Measurements from ENCODE around the gene INCA1.

Gene INCA1

DNA sequence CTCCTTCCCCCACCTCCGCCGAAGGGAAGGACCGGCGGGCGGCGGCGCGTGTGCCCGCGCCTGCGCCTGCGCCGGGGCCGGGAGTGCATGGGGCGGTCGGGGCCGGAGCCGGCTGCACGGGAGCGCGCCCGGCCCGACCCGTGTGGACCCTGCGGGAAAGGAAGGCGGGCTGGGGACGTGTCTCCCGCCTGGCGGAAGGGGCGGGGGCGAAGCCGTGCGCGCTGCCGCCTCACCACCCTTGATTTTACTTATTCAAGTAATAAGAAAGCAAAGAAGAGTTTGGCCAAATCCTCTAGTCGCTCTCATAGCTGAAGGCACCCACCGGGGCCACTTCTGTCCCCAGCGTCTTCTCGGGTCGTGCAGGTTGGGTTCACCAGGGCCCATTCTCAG lies 48.4 kb downstream of the INCA1 start:
- DNase-seq (ENCODE audit: low read depth in 2 of 2), result peak; percentile 76 to 78

DNA sequence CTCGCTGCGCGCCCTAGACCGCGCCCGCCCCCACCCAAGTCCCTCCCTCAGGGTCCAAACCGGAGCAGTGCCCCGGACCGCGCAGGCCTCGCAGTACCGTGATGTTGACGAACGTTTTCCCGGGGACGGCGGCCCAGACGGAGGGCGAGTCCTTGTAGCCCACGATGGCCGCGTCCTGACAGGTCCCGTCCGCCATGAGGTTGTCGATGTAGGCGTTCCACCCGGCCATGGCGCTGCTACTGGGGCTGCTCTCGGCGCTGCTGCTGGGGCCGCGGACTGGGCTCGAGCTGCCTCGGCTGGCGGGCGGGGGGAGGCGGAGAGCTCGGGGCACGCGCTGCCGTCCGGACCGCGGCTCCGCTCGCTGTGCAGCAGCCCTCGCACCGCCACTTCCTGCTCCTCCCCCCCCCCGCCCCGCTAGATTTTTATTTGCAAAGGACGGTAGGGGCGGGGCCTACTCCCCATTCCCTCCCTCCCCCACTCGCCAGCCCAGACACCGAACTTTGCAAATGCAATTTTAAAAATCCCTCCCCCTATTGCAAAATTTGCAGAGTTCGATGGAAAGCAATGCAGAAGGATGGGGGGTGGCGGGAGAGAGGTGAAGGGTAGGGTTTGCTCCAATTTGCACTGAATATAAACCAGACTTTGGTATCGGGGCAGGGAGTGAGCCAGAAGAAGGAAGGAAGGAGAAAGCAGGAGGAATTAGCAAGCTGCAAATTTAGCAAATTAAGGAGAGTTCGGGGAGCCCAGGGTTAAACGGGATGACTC lies 49.0 kb downstream of the INCA1 start, which contains the start of gene PFN1:
Gene PFN1 (minus strand): TSS at position 365 of the 765 bp plus-strand sequence. CDS start 136 bp downstream, at position 229.
- peak; percentile 84 for DNase-seq (ENCODE audit: low read depth in 2 of 2)

DNA sequence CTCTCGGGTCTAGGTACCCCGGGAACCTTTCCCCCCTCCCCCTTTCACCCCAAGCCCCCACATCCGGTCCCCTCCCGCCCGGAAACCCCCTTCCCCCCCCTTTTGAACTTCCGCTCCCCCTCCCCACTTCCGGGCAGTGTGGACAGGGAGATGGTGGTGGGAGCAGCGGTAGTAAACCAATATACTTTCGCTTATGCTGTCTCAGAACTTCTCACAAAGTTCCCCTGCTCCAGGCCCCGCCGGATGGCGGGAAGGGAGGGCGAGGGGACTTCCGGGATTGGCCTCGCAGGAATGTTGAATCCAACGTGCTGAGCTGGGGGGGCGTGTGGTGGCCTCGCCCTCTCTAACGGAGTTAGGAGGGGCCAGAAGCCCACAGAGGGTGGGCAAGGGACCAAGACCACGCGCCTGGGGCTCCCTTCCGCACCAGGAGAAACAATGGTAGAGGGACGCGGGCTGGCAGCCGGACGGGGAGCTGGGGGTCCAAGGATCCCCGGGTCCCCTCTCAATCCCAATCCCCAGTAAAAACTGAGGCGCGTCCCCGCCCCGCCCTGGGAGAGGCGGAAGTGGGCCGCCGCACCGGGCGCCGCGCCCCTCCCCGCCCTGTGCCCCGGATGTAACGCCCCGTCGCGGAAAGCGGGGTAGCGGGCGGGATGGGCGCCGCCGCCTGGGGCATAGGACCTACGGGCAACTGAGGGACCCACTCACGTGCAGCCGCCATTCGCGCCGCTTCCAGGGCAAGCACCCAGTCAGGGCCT lies 49.7 kb downstream of the INCA1 start:
- DNase-seq (ENCODE audit: low read depth in 2 of 2), result peak; percentile 60 to 64

- DNase-seq (ENCODE audit: low read depth in 2 of 2), result no peak
Observed at GRCh38 chr17:4947010-4947410, 50.3 kb downstream of the INCA1 start.

DNA sequence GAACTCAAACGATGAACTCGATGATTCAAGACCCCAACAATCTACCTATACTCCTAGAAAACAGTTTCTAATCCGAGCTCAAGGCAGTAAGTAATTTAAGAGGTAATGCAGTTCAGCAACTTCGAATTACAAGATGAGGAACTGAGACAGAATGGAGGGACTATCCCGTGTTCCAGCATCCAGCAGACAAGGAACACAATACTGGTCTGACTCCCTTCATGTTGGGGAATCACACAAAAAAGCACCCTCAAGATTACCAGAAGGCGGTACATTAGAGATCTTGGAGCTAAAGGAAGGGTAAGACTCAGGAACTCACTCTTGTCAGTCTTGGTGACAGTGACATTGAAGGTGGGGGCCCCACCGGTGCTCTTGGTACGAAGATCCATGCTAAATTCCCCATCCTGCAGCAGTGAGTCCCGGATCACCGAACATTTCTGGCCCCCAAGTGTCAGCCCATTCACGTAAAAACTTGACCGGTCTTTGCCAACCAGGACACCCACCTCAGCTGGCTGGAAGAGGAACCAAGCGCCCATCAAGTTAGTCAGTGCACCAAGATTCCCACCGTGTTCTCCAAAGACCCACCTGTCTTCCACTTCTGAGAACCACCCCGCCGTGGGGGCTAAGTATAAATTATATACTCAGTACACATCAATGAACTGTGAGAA lies 50.9 kb downstream of the INCA1 start:
- DNase-seq (ENCODE audit: low read depth in 2 of 2), result no peak

- no peak for DNase-seq (ENCODE audit: low read depth in 2 of 2)
Observed at GRCh38 chr17:4945944-4946280, 51.4 kb downstream of the INCA1 start.

GRCh38 chr17:4945176-4945943 lies 52.0 kb downstream of the INCA1 start:
- DNase-seq (ENCODE audit: low read depth in 2 of 2), result peak; percentile 82 to 83

DNA sequence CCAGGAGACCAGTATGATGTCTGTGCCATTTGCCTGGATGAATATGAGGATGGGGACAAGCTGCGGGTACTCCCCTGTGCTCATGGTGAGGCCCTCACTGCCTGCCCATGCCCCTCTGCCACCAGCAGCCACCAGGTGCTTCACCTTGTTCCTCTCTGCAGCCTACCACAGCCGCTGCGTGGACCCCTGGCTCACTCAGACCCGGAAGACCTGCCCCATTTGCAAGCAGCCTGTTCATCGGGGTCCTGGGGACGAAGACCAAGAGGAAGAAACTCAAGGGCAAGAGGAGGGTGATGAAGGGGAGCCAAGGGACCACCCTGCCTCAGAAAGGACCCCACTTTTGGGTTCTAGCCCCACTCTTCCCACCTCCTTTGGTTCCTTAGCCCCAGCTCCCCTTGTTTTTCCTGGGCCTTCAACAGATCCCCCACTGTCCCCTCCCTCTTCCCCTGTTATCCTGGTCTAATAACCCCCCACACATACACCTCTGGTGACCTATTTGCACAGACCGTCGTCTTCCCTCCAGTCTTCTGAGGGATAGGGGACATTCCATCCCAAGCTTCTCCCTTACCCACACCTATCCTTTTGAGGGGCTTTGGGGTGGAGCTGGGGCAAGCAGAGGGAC lies 52.7 kb downstream of the INCA1 start:
- no peak for DNase-seq (ENCODE audit: low read depth in 2 of 2)

DNA sequence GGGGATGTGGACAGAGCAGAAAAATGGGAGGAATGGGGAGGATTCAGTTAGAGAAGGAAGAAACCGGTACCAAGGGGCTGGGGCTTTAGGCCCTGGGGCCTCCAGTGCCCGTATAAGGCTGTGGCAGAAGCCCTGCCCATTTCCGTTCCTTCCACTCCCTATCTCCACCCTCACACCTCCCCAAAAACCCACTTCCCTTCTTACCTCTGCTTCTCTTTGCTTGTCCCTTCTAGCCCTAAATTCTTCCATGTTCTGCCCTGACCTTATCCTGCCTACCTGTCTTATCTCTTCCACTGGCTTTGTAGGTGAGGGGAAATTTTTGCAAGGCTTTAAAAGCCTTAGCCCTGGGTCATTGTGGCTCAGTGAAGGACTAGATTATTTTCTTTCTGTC lies 53.2 kb downstream of the INCA1 start:
- peak in 1 of 2 donors; percentile 41 for DNase-seq (ENCODE audit: low read depth in 2 of 2)

- DNase-seq (ENCODE audit: low read depth in 2 of 2), result no peak
Observed at GRCh38 chr17:4942760-4943508, 54.4 kb downstream of the INCA1 start.

GRCh38 chr17:4941319-4941610 lies 56.1 kb downstream of the INCA1 start:
- no peak for DNase-seq (ENCODE audit: low read depth in 2 of 2)

- DNase-seq (ENCODE audit: low read depth in 2 of 2), result peak in 1 of 2 donors; percentile 32
Observed at GRCh38 chr17:4940555-4941318, 56.6 kb downstream of the INCA1 start.

GRCh38 chr17:4939796-4940554 lies 57.3 kb downstream of the INCA1 start, which contains the start of the genes RNF167 and SLC25A11:
TSS of gene RNF167 (plus strand) at chr17:4940268. CDS start at chr17:4940910, 642 bp downstream.
TSS of gene SLC25A11 (minus strand) at chr17:4940046. CDS start at chr17:4939910, 136 bp downstream.
- peak; percentile 95 to 97 for DNase-seq (ENCODE audit: low read depth in 2 of 2)

DNA sequence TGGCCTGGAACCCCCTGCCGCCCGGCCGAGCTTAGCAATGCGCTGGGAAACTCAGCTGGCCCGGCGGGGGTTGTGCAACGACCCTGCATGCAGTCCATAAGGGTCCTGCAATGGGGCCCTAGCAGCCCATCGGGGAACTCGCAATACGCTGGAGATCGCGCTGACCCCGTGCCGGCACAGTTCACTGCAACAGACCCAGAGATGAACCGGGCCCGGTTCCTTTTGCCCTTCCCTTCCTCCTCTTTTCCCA lies 57.9 kb downstream of the INCA1 start:
- no peak for DNase-seq (ENCODE audit: low read depth in 2 of 2)

DNA sequence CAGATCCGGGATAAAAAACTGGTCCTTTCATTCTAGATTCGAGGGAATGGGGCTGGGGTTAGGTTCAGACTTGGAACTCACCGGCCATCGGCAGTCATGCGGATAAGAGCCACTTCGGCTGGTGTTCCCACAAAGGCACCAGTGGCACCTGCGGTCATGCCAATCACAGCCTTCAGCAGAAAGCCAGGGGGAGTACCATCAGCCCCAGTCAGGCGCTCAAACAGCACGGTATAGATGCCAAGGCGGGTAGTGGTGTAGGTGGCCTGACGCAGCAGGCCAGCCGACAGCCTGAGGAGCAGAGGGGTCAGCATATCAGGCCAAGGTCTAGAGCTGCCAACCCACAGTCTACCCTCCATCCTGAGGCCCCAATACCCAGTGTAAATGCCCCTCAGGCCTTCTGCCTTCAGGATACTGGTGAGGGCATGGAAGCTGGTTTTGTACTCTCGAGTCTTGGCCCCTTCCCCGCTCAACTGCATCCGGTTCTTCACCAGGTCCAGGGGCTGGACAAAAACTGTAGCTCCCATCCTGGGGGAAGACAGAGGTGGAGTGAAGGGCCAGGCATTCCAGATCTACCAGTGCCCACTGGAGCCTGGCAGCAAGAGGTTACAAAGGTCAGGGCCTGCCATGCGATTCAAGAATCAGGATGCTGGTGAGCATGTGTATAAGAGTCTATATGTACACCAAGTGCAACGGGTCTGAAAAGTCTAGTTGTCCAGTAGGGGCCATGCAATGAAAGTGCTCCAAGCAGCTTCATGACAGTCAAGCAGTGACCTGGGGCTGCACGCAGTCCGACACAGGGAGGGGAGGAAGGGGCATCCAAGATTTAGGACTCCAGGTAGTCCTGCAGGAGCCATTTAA lies 58.4 kb downstream of the INCA1 start:
- no peak for DNase-seq (ENCODE audit: low read depth in 2 of 2)

Measured in stimulated activated CD8-positive, alpha-beta memory T cell treated with anti-CD3 and anti-CD28 coated beads, Interleukin-15, amount 100 ng/mL, for 48 hours (primary cell).